Measurements from ENCODE around the gene GRK5.

Gene GRK5

GRCh38 chr10:119388849-119389345 is 181.5 kb downstream of the GRK5 start:
- no peak for DNase-seq

GRCh38 chr10:119391440-119392251 is 184.3 kb downstream of the GRK5 start:
- DNase-seq, result no peak

- no peak for DNase-seq
These were observed 185.6 kb downstream of the GRK5 start for GRCh38 chr10:119393019-119393418.

GRCh38 chr10:119393421-119393820 is 186.1 kb downstream of the GRK5 start:
- DNase-seq, result no peak

GRCh38 chr10:119393845-119394244 is 186.5 kb downstream of the GRK5 start:
- DNase-seq, result no peak

- no peak for DNase-seq
These were observed 187.4 kb downstream of the GRK5 start for GRCh38 chr10:119394657-119395279.

- no peak for DNase-seq
These were observed 188.1 kb downstream of the GRK5 start for GRCh38 chr10:119395280-119396007.

GRCh38 chr10:119396008-119396708 is 188.8 kb downstream of the GRK5 start:
- no peak for DNase-seq

GRCh38 chr10:119396709-119397071 is 189.3 kb downstream of the GRK5 start:
- DNase-seq, result no peak

GRCh38 chr10:119397416-119397815 is 190.0 kb downstream of the GRK5 start:
- DNase-seq, result no peak

- no peak for DNase-seq
These were observed 191.6 kb downstream of the GRK5 start for GRCh38 chr10:119398996-119399395.

- no peak for DNase-seq
These were observed 192.1 kb downstream of the GRK5 start for GRCh38 chr10:119399466-119399865.

- no peak for DNase-seq
These were observed 194.5 kb downstream of the GRK5 start for GRCh38 chr10:119401671-119402395.

GRCh38 chr10:119403921-119404320 is 196.6 kb downstream of the GRK5 start:
- DNase-seq, result no peak

GRCh38 chr10:119404719-119405519 is 197.5 kb downstream of the GRK5 start:
- no peak for DNase-seq

- DNase-seq, result no peak
These were observed 198.1 kb downstream of the GRK5 start for GRCh38 chr10:119405520-119405807.

- no peak for DNase-seq
These were observed 198.8 kb downstream of the GRK5 start for GRCh38 chr10:119406137-119406536.

- DNase-seq, result no peak
These were observed 199.4 kb downstream of the GRK5 start for GRCh38 chr10:119406601-119407253.

- no peak for DNase-seq
These were observed 199.9 kb downstream of the GRK5 start for GRCh38 chr10:119407254-119407777.

GRCh38 chr10:119408072-119408471 is 200.7 kb downstream of the GRK5 start:
- no peak for DNase-seq

- DNase-seq, result no peak
These were observed 201.6 kb downstream of the GRK5 start for GRCh38 chr10:119408969-119409371.
